Measurements from ENCODE around the gene NLN.

- TF ChIP-seq CTCF (IDR thresholded peaks at IDR 0.05), result no peak
- TF ChIP-seq POLR2A (IDR thresholded peaks at IDR 0.05), result no peak
These were observed 112.3 kb downstream of the NLN start for GRCh38 chr5:65834306-65834705.

Measured in thyroid gland (tissue), 4 donors.